OCI-LY1 (cell line): Measurements from ENCODE around the gene GPRIN1.
A peak's percentile ranks its signal among the peaks of the same experiment; 100 is the strongest.

Source experiments
- H2AFZ ChIP-seq: fragments of 200-600 bp; sonication (generic), shearing (Covaris generic); 2 replicates; pipeline ENCODE4 v1.6.0; 2014; ENCODE audit warnings: antibody characterized with exemption, mild to moderate bottlenecking, low read length
- H3F3A ChIP-seq: fragments of 200-600 bp; sonication (generic), shearing (Covaris generic); 2 replicates; pipeline ENCODE4 v1.6.0; 2014; ENCODE audit warnings: mild to moderate bottlenecking, antibody characterized with exemption, low read length, moderate library complexity; ENCODE audit not compliant: insufficient read depth
- H3K27ac ChIP-seq: fragments of 200-600 bp; sonication (generic); 2 replicates; pipeline ENCODE4 v1.5.1; 2014; ENCODE audit warnings: low read length, mixed run types, mild to moderate bottlenecking, low read depth; ENCODE audit not compliant: poor library complexity, severe bottlenecking
- H3K27me3 ChIP-seq: fragments of 200-600 bp; sonication (generic); 2 replicates; pipeline ENCODE4 v1.6.0; 2014; ENCODE audit warnings: antibody characterized with exemption, mild to moderate bottlenecking, low read length, moderate library complexity; ENCODE audit not compliant: insufficient read depth
- H3K36me3 ChIP-seq: fragments of 200-600 bp; sonication (generic); 2 replicates; pipeline ENCODE4 v1.6.1; 2014; ENCODE audit warnings: mild to moderate bottlenecking, antibody characterized with exemption, low read length, moderate library complexity, mixed read lengths; ENCODE audit not compliant: insufficient read depth
- H3K4me1 ChIP-seq: fragments of 200-600 bp; sonication (generic); 2 replicates; pipeline ENCODE4 v1.5.1; 2014; ENCODE audit warnings: mild to moderate bottlenecking, low read length, moderate library complexity; ENCODE audit not compliant: insufficient read depth, severe bottlenecking
- H3K4me2 ChIP-seq: fragments of 200-600 bp; sonication (generic), shearing (Covaris generic); 2 replicates; pipeline ENCODE4 v1.6.1; 2014; ENCODE audit warnings: low read length
- H3K4me3 ChIP-seq: fragments of 200-600 bp; sonication (generic); 2 replicates; pipeline ENCODE4 v1.5.1; 2014; ENCODE audit warnings: low read length, low read depth, mild to moderate bottlenecking, mixed read lengths; ENCODE audit not compliant: poor library complexity, severe bottlenecking
- H3K79me2 ChIP-seq: fragments of 200-600 bp; shearing (Covaris generic); 2 replicates; pipeline ENCODE4 v1.6.1; 2016; ENCODE audit warnings: mixed run types, low read length, mixed read lengths; ENCODE audit not compliant: insufficient read depth
- H3K9ac ChIP-seq: fragments of 200-600 bp; sonication (generic), shearing (Covaris generic); 2 replicates; pipeline ENCODE4 v1.6.1; 2014; ENCODE audit warnings: mild to moderate bottlenecking, low read length, mixed read lengths
- H3K9me2 ChIP-seq: fragments of 200-600 bp; sonication (generic), shearing (Covaris generic); 2 replicates; pipeline ENCODE4 v1.6.1; 2014; ENCODE audit warnings: low read depth, mild to moderate bottlenecking, low read length, mixed read lengths
- H3K9me3 ChIP-seq: fragments of 200-600 bp; shearing (Covaris generic); 2 replicates; pipeline ENCODE4 v1.6.1; 2014; ENCODE audit warnings: low read length, mixed read lengths
- H4K20me1 ChIP-seq: fragments of 200-600 bp; sonication (generic), shearing (Covaris generic); 2 replicates; pipeline ENCODE4 v1.6.0; 2016; ENCODE audit warnings: mild to moderate bottlenecking, low read length; ENCODE audit not compliant: insufficient read depth
- CTCF ChIP-seq: fragments of 200-600 bp; sonication (generic), shearing (Covaris generic); IDR thresholded peaks from 2 replicates; pipeline ENCODE4 v1.5.1; 2017; ENCODE audit warnings: mild to moderate bottlenecking, antibody characterized with exemption, low read length, moderate library complexity, mixed read lengths
- EZH2 ChIP-seq: fragments of 200-600 bp; sonication (generic), shearing (Covaris generic); IDR thresholded peaks from 2 replicates; pipeline ENCODE4 v1.8.0; 2017; ENCODE audit warnings: borderline replicate concordance, mixed run types, mild to moderate bottlenecking, antibody characterized with exemption, low read length, moderate library complexity, mixed read lengths

Gene GPRIN1

GRCh38 chr5:176579323-176579722 is 30.6 kb downstream of the GPRIN1 start:
- H3K4me2 ChIP-seq: no peak overlapping the region
- H3K79me2 ChIP-seq: no peaks in the 10 kb centered on the region
- no peak overlapping the region for H3K27ac ChIP-seq
- TF ChIP-seq CTCF (no peak), EZH2 (no peak)
- no peaks in the 10 kb centered on the region for H3F3A ChIP-seq
- no peaks in the 10 kb centered on the region for H3K9me3 ChIP-seq
- H3K9me2 ChIP-seq: no peaks in the 10 kb centered on the region
- H3K36me3 ChIP-seq: no peaks in the 10 kb centered on the region
- no peaks in the 10 kb centered on the region for H4K20me1 ChIP-seq
- H3K9ac ChIP-seq: no peak overlapping the region
- no peaks in the 10 kb centered on the region for H3K4me1 ChIP-seq
- H2AFZ ChIP-seq: no peak overlapping the region
- H3K4me3 ChIP-seq: no peak overlapping the region
- peaks cover 12% of the 10 kb centered on the region; the same call in 1 of the 2 replicates for H3K27me3 ChIP-seq

- H3K4me2 ChIP-seq: no peak overlapping the region
- H3F3A ChIP-seq: no peaks in the 10 kb centered on the region
- H3K9me2 ChIP-seq: no peaks in the 10 kb centered on the region
- H3K27ac ChIP-seq: no peak overlapping the region
- H3K4me3 ChIP-seq: no peak overlapping the region
- H3K36me3 ChIP-seq: no peaks in the 10 kb centered on the region
- TF ChIP-seq EZH2: no peak
- TF ChIP-seq CTCF: peak; percentile 55
- H3K27me3 ChIP-seq: peaks cover 11% of the 10 kb centered on the region; the same call in 1 of the 2 replicates
- no peaks in the 10 kb centered on the region for H3K4me1 ChIP-seq
- no peaks in the 10 kb centered on the region for H4K20me1 ChIP-seq
- H3K9me3 ChIP-seq: no peaks in the 10 kb centered on the region
- no peaks in the 10 kb centered on the region for H3K79me2 ChIP-seq
- no peak overlapping the region for H3K9ac ChIP-seq
- H2AFZ ChIP-seq: no peak overlapping the region
Observed at GRCh38 chr5:176578391-176578808, 31.6 kb downstream of the GPRIN1 start.

- no peak overlapping the region for H3K9ac ChIP-seq
- H3F3A ChIP-seq: no peaks in the 10 kb centered on the region
- H3K4me3 ChIP-seq: no peak overlapping the region
- no peak for TF ChIP-seq EZH2
- TF ChIP-seq CTCF: no peak
- H3K27me3 ChIP-seq: peaks cover 7% of the 10 kb centered on the region; the same call in 1 of the 2 replicates
- no peak overlapping the region for H3K27ac ChIP-seq
- H3K4me1 ChIP-seq: no peaks in the 10 kb centered on the region
- H3K9me3 ChIP-seq: no peaks in the 10 kb centered on the region
- no peak overlapping the region for H3K4me2 ChIP-seq
- no peaks in the 10 kb centered on the region for H3K79me2 ChIP-seq
- H2AFZ ChIP-seq: no peak overlapping the region
- no peaks in the 10 kb centered on the region for H4K20me1 ChIP-seq
- H3K36me3 ChIP-seq: no peaks in the 10 kb centered on the region
- no peaks in the 10 kb centered on the region for H3K9me2 ChIP-seq
Observed at GRCh38 chr5:176577312-176578176, 32.4 kb downstream of the GPRIN1 start.
